GM23248 (cell line): ENCODE measurements around the gene HOXB9.

Source experiments
- EZH2 ChIP-seq: fragments of 200-600 bp; sonication (generic); IDR thresholded peaks from 2 replicates; pipeline ENCODE4 v1.6.1; 2018; ENCODE audit warnings: antibody characterized with exemption, mild to moderate bottlenecking; ENCODE audit not compliant: insufficient read depth, poor library complexity, severe bottlenecking
- EZH2phosphoT487 ChIP-seq: fragments of 200-600 bp; sonication (generic); IDR thresholded peaks from 2 replicates; pipeline ENCODE4 v1.6.1; 2018; ENCODE audit warnings: antibody characterized with exemption, moderate library complexity, mild to moderate bottlenecking, low read depth; ENCODE audit not compliant: insufficient read depth

DNA sequence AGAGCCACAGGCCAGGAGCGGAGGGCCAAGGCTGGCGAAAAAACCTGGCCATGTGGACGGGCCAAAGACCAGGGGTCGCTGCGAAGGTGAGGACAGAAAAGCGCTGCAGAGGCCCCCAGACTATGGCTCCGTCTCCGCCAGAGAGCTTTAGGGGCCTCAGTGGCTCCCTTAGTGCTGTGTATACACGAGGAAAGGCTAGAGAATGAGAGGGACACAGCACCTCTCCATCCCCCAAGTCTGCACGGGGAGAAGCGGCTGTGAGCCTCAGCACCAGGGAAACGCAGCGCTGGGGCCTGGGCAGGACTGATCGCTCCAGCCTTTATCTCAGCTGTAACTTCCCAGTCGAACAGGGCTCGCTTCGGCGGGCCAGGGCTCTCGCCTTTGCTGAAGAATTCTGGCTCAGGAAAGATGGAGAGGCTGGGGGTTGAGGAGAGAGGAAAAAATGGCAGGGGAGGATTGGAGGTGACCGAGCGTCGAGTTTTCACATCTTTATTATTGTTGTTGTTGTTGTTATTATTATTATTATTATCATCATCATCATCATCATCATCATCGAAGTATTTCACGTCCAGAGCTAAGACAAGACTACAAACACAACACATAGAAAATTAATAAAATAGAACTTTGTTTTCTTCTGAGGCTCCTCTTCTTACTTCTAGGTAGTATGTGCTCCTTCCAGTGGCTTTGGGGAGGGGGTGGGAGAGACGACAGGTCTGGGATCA is 30.7 kb downstream of the HOXB9 start:
- no peak for TF ChIP-seq EZH2
- TF ChIP-seq EZH2phosphoT487: no peak
